ENCODE measurements around the gene TTC34. TPM values are rescaled to one million over a fixed set of nuclear protein-coding genes. Genes with fewer than 3 reads are reported as not detected.

Gene TTC34
- total and polyA plus RNA-seq, 9 of the 15 experiments (the other 6 are each of a cell fraction or from before 2014, with no cell fraction given), result 0.03 to 0.38 (median 0.05) TPM; not detected in 2

DNA sequence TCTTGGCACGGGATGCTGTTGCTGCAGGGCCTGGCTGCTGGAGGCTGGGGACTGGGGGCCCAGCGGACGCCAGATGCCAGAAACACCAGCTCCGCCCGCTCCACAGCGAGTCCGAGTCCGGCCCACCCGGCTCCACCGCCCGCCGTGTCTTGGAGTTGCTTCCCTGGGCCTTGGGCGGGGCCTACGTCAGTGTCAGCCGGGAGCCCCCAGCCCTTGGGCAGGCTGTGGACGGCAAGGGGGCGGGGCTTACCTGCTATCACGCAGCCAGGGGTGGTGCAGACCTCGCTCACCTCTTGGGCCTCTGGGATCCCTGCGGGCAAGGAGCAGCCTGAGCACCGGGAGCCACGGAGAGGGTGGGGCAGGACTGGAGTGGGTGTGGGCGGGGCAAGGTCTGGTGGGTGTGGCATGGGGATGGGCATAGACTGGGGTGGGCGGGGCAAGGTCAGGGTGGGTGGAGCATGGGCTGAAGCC lies 190.4 kb downstream of the TTC34 start:
- no peaks in the 10 kb centered on the region for H3K9me1 ChIP-seq (ENCODE audit: control insufficient read depth, insufficient read depth, low read length)
- ATAC-seq, result peak; percentile 97
- in situ Hi-C loops (cut with MboI), result no loop called here
- FAIRE-seq, result peak; percentile 73
- no TSS peak for BruUV-seq (replicated peaks)
- no peaks in the 10 kb centered on the region for H3K36me3 ChIP-seq (ENCODE audit: control insufficient read depth, insufficient read depth, low read length)
- H4K20me1 ChIP-seq (replicated peaks; ENCODE audit: control insufficient read depth, insufficient read depth, low read length), result no peaks in the 10 kb centered on the region; the same call in 1 of the 2 replicates
- H3K4me1 ChIP-seq (replicated peaks in 1 of 2; ENCODE audit: control insufficient read depth in 2 of 2, insufficient read depth in 2 of 2, low read length in 2 of 2), result peaks cover 0 to 46% of the 10 kb centered on the region in 2 experiments; a peak in 2 of 5 replicates
- ChIA-PET CTCF (ENCODE audit: low intra/inter-chr PET ratio) (no interaction called here), POLR2A (interaction anchor here (1.9 kb wide), 1 partner anchor 25 kb away, joined by 9 read pairs; the partner anchor contains the start of gene PRXL2B)
- peak overlapping the region in 1 of 2 experiments; percentile 78; a peak in 1 of 4 replicates for H3K9ac ChIP-seq (ENCODE audit: insufficient read depth in 1 of 2, low read depth in 2 of 2, low read length in 2 of 2)
- intact Hi-C loops (cut with micrococcal nuclease), result no loop called here
- 2% methylated on average over 22 of the region's 24 CpGs for WGBS (ENCODE audit: insufficient coverage, low coverage, missing lambda C conversion rate)
- no peaks in the 10 kb centered on the region; the same call in 1 of the 2 replicates for H3K9me3 ChIP-seq (replicated peaks; ENCODE audit: control insufficient read depth, insufficient read depth, low read depth, low read length)
- H3K4me3 ChIP-seq, result peak overlapping the region; percentile 11
- H3K27ac ChIP-seq (ENCODE audit: extremely low read depth, low read depth, low read length), result no peak overlapping the region
- H3K27me3 ChIP-seq (ENCODE audit: control insufficient read depth in 2 of 2, insufficient read depth in 2 of 2, low read length in 2 of 2), result peaks cover 3 to 32% of the 10 kb centered on the region in 2 experiments; a peak in 4 of 5 replicates
- H3K79me2 ChIP-seq (ENCODE audit: control insufficient read depth, insufficient read depth, low read length), result no peaks in the 10 kb centered on the region
- DNase-seq (ENCODE audit: extremely low read depth in 1 of 4, low spot score in 3 of 4), result peak; percentile 75 to 97 (median 96)
- peak overlapping the region; percentile 42 for H3K4me2 ChIP-seq (ENCODE audit: insufficient read depth, low read length)
- H2AFZ ChIP-seq (ENCODE audit: low read depth, low read length), result peak overlapping the region; percentile 67; the same call in 1 of the 2 replicates
- TF ChIP-seq CTBP1 (IDR thresholded peaks at IDR 0.05; ENCODE audit: borderline replicate concordance) (0 out of 2 replicates have a peak, but pooled peaks have one; percentile 32), CREM (IDR thresholded peaks at IDR 0.05; ENCODE audit: low read depth) (0 out of 2 replicates have a peak, but pooled peaks have one; percentile 8), FOXP1 (CRISPR knock-in tag; IDR thresholded peaks at IDR 0.05) (no peak), MAZ (CRISPR knock-in tag; conservative IDR thresholded peaks at IDR 0.05 in 1 of 2, IDR thresholded peaks at IDR 0.05 in 1 of 2) (0 out of 4 replicates have a peak, but pooled peaks of 1 of the 2 experiments have one; percentile 10), ZC3H11A (IDR thresholded peaks at IDR 0.05; ENCODE audit: low read depth, low read length) (no peak), SAFB2 (IDR thresholded peaks at IDR 0.05; ENCODE audit: borderline replicate concordance, low read depth, low read length, severe bottlenecking) (no peak), ZNF316 (IDR thresholded peaks at IDR 0.05) (no peak), ELF2 (CRISPR knock-in tag; IDR thresholded peaks at IDR 0.05) (no peak), ATF1 (CRISPR knock-in tag; IDR thresholded peaks at IDR 0.05) (no peak), ATF1 (tag; IDR thresholded peaks at IDR 0.05) (peak; percentile 43), ZNF764 (CRISPR knock-in tag; IDR thresholded peaks at IDR 0.05; ENCODE audit: low read depth) (no peak), POLR2B (IDR thresholded peaks at IDR 0.05; ENCODE audit: low read depth, partially characterized antibody) (no peak), PHF20 (IDR thresholded peaks at IDR 0.05; ENCODE audit: partially characterized antibody) (no peak), SP1 (CRISPR knock-in tag; IDR thresholded peaks at IDR 0.05) (peak; percentile 64; the same call in 1 of the 2 replicates), ZNF146 (CRISPR knock-in tag; IDR thresholded peaks at IDR 0.05; ENCODE audit: unreplicated experiment) (no peak), PTRF (tag; IDR thresholded peaks at IDR 0.05) (no peak), SRSF3 (IDR thresholded peaks at IDR 0.05; ENCODE audit: insufficient read depth, low read length) (no peak), MYNN (IDR thresholded peaks at IDR 0.05) (no peak), MYNN (CRISPR knock-in tag; IDR thresholded peaks at IDR 0.05) (no peak)
- TF ChIP-seq, protein P1, sequence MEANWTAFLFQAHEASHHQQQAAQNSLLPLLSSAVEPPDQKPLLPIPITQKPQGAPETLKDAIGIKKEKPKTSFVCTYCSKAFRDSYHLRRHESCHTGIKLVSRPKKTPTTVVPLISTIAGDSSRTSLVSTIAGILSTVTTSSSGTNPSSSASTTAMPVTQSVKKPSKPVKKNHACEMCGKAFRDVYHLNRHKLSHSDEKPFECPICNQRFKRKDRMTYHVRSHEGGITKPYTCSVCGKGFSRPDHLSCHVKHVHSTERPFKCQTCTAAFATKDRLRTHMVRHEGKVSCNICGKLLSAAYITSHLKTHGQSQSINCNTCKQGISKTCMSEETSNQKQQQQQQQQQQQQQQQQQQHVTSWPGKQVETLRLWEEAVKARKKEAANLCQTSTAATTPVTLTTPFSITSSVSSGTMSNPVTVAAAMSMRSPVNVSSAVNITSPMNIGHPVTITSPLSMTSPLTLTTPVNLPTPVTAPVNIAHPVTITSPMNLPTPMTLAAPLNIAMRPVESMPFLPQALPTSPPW (CRISPR knock-in tag; IDR thresholded peaks at IDR 0.05), result peak; percentile 44; the same call in 1 of the 2 replicates
- TF ChIP-seq, protein P2, sequence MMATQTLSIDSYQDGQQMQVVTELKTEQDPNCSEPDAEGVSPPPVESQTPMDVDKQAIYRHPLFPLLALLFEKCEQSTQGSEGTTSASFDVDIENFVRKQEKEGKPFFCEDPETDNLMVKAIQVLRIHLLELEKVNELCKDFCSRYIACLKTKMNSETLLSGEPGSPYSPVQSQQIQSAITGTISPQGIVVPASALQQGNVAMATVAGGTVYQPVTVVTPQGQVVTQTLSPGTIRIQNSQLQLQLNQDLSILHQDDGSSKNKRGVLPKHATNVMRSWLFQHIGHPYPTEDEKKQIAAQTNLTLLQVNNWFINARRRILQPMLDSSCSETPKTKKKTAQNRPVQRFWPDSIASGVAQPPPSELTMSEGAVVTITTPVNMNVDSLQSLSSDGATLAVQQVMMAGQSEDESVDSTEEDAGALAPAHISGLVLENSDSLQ (IDR thresholded peaks at IDR 0.05), result peak; percentile 24; the same call in 1 of the 2 replicates
- TF ChIP-seq, protein P3, sequence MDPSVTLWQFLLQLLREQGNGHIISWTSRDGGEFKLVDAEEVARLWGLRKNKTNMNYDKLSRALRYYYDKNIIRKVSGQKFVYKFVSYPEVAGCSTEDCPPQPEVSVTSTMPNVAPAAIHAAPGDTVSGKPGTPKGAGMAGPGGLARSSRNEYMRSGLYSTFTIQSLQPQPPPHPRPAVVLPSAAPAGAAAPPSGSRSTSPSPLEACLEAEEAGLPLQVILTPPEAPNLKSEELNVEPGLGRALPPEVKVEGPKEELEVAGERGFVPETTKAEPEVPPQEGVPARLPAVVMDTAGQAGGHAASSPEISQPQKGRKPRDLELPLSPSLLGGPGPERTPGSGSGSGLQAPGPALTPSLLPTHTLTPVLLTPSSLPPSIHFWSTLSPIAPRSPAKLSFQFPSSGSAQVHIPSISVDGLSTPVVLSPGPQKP (CRISPR knock-in tag; IDR thresholded peaks at IDR 0.05), result no peak
